HG02870 (cell line): ENCODE results near the gene EXOSC2.

ENCODE experiments used
- ATAC-seq: cut with Tn5 transposase; IDR thresholded peaks from one replicate; pipeline ENCODE4 v1.9.1; 2021; ENCODE audit warnings: mild to moderate bottlenecking, moderate library complexity; ENCODE audit not compliant: unreplicated experiment

EXOSC2 gene, protein sequence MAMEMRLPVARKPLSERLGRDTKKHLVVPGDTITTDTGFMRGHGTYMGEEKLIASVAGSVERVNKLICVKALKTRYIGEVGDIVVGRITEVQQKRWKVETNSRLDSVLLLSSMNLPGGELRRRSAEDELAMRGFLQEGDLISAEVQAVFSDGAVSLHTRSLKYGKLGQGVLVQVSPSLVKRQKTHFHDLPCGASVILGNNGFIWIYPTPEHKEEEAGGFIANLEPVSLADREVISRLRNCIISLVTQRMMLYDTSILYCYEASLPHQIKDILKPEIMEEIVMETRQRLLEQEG

DNA sequence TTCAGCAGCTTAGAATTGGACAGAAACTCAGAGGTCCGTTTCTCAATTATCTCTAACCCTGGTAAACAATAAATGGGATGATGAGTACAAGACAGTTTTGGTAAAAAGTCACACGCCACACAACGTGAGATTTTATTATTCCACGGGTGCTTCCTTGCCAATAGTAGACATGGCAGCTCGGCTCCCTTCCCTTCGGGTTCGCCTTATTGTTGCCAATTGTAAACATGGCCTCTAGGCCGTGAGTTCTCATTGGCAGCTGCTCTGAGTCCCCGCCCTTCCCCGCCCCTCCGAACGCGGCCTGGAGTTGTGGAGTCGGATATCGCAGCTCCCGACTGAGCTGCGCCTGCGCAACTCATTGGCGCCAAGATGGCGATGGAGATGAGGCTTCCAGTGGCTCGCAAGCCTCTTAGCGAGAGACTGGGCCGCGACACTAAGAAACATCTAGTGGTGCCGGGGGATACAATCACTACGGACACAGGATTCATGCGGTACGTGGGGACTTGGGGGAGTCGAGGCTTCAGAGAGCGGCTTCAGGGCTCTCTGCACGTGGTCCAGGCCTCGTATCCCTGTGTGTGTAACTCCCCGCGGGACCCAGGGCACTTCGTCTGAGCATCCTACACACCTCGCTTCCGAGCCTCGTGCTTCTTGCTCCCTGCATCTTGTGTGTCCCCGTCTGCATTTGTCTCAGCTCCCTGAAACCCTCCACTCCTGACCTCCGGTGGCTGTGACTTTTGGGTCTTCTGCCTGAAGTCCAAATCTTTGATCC lies at the start of gene EXOSC2:
Gene EXOSC2, plus strand, starts transcription at position 355 of the 766 bp plus-strand sequence. Its CDS starts 12 bp downstream, at position 367.
- ATAC-seq: peak; percentile 83

DNA sequence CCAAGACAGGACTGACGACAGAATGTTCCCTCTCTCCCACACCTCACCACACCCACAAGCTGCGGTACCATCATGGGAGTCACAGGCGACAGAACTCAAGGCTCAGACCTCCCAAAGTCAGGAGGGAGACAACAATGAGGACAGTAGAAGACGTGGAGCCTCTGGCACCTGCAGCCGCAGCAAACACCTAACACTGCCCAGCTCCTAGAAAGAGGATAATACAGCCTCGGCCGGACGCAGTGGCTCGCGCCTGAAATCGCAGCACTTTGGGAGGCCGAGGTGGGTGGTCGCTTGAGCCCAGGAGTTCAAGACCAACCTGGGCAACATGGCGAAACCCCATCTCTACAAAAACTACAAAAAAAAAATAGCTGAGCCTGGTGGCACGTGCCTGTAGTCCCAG lies 42.4 kb upstream of the EXOSC2 start:
- no peak for ATAC-seq

DNA sequence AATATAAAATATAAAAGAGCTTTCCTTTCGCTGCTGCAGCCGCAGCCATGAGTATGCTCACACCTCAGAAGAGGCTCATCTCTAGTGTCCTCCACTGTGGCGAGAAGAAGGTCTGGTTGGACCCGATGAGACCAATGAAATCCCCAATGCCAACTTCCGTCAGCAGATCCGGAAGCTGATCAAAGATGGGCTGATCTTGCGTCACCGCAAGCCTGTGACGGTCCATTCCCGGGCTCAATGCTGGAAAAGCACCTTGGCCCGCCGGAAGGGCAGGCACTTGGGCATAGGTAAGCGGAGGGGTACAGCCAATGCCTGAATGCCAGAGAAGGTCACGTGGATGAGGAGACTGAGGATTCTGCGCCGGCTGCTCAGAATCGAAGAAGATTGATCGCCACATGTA lies 41.8 kb upstream of the EXOSC2 start:
- ATAC-seq: no peak

DNA sequence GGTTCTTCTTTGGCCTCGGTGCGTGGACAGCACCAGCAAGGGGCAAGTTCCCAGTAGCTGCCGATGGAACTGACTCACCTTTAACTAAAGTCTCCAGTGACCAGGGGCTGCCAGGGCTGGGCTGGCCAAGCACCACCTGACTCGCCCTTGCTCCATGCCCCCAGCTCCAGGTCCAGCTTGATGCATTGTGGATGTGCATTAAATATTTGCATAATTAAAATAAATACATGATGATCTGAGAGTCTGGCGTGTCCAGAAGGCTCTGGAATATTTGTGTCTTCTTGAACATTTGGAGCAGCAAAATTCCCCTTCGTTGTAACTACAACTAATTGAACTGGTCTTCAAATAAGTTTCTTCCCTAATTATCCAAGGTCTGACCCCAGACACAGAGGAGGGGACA lies 38.7 kb upstream of the EXOSC2 start:
- ATAC-seq: no peak

DNA sequence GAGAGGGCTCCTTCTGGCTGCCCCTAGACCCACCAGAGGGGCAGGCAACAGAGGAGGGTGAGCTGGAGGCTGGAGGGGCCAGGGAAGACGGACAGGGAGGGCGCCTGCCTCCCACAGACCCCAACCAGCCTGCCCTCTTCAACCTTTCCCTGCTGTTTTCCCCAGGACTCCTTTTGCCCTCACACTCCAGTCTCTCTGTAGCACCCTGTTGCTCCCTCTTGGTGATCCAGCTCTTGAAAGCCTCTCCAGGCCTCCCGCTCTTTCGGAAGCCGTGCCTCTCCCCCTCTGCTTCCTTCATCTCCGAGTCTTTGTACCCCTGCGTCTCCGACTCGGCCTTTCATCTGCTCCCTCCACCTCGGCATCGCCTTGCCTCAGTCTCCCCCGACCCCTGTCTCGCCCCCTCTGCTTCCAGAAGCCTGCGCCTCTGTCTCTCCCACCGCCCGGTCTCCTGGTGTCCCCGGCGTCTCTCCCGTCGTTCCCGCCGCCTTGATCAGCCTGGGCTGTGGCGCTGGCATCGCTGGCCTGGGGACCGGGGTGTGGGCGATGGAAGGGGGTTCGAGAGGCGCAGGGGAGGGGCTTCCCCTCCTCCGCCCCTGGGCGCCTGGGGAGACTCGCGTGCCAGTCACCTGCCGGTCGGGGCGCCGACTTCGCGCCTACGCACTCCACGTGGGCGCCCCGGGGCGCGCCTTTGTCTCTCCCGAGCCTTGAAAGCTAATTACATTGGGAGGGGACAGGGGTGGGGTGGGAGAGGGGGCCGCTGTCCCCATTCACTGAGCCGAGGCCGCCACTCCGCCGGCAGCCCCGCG lies 34.5 kb upstream of the EXOSC2 start:
- ATAC-seq: no peak

DNA sequence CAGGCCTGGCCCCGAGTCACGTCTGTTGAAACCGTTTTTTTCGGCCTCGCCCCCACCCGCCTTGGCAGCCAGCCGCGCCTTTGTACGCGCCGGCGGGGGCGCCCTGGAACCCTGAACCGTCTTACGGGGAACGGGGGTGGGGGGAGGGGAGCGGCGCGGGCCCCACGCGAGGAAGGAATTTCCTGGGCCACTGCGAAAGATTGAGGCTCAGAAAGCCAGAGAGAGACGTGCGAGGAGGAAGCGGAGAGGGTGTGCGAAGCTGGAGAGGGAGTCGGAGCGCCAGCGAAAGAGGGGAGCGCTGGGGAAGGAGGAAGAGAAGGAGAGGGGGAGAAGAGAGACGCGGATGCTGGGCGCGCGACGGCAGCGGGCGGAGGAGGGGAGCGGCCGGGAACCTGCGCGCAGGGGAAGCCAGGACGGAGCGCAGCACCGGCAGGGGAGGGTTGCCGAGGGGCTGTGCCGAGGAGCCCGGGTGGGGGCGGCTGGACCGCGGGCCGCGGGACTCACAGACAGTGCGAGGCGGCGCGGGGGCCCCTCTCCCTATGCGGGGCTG lies 33.8 kb upstream of the EXOSC2 start:
- no peak for ATAC-seq

DNA sequence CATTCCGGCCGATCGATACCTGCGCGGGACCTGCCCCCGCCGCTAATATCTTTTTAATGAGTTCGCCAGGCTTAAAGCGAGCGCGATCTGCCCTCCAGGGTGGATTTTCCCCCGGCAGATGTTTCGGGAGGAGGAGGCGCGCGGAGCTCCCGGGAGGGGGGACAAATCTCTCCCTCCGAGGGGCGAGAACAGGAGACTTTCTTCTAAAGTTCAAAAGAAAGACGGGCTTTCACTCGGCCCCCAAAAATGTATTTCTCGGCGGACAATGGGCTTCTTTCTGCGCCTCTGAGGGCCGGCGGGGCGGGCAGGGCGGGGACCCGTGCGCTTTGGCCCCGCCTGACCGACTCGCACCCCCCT lies 33.3 kb upstream of the EXOSC2 start:
- no peak for ATAC-seq

DNA sequence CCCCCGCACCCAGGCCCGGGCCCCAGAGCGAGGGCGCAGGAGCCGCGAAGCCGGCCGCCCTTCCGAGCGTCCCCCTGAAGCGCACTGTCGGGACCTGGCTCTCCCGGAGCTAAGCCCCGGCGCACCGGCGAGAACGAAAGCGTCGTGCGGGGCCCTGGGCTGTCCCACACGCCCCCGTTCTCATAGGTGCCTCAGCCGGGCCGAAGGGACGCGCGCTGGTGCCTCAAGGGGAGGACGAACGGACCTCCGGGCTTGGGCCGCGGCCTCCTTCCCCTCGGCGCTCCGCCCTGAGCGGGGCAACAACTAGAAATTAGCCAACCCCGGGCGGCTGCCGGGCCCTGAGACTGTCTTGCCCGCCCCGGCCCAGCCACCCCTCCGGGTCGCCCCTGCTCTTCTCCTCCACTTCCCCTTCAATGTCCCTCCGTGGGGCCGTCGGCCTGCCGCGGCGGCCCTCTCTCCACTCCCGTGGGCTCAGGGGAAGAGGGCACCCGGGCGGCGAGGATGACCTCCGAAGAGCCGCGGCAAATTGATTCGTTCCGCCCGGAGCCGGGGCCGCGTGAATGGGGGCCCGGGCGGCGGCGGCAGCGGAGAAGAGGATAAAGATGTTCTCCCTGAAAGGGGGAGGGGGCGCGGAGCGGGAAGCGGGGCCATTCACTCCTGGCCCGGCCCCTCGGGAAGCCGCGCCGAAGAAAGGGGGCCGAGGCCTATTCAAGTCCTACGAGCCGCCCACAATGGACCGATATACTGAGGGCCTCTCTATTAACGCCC lies 32.7 kb upstream of the EXOSC2 start:
- no peak for ATAC-seq

DNA sequence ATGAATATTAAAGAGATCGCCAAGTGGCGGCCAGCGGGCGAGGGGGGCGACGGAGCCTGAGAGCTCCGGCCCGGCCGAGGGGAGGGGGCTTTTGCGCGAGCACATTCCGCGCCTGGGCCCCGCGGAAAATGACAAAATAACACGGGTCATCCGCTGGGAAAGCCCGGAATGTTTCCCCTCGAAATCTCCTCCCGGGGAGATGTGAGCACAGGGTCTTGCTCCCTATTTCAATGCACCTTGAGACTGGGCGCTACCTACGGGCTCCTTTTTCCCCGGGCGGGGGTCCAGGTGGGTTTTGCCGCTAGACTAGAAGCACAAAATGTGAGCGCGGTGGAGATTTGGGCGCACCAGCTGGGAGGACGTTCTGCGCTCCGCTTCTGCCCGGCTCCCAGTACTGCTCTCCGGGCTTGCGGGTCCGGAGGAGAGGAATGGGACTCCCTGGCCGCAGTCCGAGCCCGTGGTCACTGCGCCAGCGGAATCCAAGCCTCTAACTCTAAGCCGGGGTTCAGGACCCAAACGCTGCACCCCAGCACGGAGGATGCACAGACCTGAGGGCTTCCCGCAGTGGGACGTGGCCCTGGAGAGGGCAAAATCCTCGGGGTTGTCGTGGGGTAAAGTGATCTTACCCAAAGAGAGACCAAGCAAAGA lies 32.0 kb upstream of the EXOSC2 start:
- no peak for ATAC-seq

DNA sequence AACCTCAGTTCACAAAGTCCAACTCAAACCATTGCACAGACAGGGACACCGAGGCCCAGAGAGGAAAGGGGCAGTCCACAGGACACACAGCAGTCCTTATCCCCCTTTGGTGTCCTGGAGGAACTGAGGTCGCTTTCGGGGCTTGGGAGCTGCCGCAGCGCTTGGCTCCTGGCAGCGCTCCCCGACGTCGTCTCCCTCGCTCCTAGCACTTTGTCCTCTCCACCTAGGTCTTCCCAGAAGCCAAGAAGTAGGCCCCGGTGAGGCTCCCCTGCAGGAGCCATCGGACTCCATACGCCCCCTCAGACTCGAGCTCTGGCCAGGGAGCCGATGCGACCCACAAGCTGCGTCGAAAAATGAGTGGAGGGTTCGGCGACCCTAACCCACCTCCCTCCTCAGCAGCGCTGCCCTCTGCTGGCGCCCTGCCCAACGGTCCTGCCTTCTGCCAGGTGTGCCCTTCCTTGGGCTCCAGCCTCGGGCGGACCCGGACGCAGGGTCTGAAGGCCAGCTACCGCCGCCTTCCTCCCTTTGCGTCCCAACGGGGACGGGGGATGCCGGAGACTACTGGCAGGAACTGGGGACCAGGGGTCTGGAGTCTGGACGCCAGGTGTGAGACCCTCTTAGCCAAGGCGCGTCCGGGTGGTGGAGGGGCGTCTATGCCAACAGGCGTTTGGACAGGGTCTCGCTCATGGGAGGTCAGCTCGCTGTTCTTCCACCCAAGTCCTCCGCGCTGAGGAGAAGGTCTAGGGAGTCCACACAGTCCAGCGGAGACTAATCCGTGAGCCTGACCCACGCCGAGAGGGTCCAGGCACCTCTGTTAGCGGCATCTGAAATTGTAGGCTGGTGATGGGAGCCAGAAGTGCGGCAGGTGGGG lies 31.2 kb upstream of the EXOSC2 start:
- ATAC-seq: no peak

DNA sequence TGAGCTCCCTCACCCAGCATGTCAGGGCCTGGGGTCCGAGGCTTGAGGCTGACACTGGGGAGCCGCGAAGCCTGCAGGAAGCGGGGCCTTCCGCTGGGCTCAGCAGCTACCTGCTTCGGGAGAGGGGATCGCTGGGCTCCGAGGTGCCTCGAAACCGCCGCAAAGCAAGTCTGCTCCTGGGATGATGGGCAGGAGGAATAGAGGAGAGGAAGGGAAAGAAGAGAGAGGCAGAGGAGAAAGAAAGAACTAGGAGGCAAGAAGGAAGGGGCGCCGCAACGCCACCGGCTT lies 30.7 kb upstream of the EXOSC2 start:
- no peak for ATAC-seq

DNA sequence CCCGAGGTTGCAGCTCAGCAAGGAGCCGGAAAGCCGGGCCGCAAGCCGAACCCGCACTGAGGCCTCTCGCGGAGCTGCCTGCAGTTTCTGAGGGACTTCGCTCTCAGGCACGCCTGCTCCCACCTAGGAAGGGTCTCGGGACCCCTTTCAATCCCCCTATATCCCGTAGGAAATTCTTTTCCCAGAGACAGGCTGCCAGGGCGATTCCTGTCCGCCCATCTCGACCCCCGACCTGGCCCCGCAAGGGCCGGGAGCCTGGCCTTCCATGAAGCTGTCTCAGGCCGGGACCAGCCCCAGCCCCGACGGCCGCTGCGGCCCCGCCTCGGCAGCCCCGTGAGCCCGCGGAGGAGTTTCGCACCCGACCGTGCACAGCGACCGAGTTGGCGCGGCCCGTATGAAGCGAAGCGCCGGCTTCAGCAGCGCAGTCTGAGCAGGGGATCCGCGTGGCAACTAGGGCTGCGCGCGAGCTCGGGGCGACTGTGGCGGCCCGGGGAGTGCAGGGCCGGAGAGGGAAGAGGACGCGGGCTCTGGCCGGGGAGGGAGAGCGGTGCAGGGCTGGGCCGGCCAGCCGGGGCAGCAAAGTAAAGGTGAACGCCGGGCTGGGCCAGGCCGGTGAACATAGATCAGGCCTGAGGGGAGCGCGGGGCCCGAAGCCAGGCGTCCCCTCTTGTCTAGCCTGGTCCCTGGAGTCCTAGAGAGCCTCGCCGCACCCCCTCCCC lies 30.2 kb upstream of the EXOSC2 start:
- ATAC-seq: no peak

DNA sequence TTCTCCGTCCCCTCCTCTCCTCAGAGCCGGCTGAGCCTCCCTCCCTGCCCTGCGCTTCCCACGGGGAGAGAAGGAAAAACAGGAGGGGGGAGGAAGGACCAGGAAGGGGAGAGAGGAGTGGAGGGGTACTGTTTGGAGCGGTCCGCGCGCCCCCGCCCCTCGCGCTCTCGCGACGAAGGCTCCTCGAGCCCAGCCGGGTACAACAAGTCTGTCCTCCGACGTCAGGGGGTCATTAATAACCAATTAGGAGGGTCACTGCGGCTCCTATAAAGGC lies 29.7 kb upstream of the EXOSC2 start:
- ATAC-seq: no peak

DNA sequence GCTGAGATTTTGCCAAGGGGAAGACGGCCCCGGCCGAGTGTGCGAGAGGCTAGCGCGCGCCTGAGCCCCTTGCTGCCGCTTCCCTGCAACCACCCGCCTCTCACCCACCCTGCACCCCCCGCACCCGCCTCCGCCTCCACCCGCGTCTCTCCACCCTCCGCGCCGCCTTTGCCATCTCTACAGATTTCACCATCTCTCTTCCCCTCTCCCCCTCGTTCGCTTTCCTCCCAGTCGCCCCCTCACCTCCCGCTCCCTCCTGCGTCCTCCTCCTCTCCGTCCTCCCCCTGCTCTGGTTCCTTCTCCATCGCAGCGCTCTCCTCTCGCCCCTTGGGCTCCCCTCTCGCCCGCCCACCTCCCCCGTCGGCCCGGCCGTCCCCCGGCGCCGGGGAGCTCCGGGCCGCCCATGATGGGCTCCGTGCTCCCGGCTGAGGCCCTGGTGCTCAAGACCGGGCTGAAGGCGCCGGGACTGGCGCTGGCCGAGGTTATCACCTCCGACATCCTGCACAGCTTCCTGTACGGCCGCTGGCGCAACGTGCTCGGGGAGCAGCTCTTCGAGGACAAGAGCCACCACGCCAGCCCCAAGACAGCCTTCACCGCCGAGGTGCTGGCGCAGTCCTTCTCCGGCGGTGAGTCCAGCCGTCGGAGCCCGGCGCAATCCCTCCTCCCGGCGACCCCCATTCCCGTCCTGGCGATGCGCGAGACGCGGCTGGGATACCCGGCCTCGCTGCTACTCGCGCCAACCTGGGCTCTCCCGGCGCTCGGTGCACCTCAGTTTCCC lies 29.1 kb upstream of the EXOSC2 start, which contains the start of gene PRDM12:
Gene PRDM12, plus strand, starts transcription at position 344 of the 778 bp plus-strand sequence. Its CDS starts 60 bp downstream, at position 404.
- no peak for ATAC-seq

DNA sequence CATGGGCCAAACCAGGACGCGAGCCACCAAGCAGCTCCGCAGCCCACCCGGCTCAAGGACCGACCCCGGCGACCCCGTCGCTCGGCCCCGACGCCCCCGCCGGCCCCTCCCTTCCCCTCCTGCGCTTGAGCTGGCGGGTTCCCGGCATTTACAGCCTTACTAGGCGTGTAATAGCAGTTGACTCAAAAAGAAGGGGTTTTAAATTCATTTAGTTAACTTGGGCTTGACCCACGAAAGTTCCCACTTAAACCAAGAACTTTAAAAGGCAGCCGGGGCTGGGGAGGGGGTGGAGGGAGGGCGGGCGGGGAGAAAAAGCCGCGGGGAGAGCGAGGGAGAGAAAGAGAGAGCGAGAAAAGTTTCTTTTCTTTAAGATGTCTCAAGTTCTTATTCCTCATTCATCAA lies 28.6 kb upstream of the EXOSC2 start:
- ATAC-seq: no peak

DNA sequence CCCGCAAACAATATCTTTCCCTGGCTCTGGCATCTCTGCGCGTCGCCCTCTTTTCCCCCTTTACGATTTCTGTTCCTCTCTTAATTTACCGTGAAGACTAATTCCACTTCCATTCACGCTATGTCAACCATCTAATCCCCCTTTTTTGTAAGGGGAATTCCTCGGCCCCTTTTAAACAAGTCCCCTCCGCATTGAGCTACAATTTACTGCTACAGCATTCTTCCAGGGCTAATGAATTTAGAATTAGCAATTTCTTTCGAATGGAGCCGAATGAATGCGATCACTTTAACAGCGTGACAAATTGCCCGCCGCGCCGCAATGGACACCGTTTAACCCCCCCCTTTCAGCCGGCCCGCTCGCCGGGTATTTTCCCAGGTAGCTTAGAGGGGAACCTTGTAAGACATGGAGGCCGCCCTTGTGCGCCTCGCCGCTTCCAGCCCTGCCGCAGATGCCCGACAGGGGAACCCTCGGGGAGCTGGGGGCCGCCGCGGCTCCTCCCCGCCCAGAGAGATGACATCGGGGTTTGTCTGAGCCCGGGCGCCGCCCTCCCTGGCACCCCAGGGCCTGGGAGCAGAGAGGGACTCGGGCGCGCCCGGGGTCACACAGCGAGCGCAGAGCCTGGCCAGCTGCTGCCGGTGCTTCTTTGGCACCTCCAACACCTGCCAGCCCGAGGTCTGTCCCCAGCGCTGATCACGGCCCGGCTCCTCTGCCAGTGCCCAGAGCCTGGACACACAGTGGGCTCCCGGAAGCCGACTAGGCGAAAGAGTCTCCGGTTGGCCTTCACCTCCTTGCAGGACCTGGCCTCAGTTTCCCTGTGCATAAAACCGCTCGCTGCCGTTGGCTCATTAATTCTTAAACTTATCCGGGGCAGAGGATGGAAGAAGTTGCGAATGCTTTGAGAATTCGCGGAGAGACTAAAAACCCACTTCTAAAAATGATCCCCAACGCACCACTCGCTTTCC lies 27.9 kb upstream of the EXOSC2 start:
- no peak for ATAC-seq
